CMK (cell line): ENCODE measurements around the gene LRP8.

ENCODE experiments used
- DNase-seq: peaks from one replicate; pipeline ENCODE4 v3.0.0-alpha.2; 2010; ENCODE audit warnings: low read depth

LRP8 gene

DNA sequence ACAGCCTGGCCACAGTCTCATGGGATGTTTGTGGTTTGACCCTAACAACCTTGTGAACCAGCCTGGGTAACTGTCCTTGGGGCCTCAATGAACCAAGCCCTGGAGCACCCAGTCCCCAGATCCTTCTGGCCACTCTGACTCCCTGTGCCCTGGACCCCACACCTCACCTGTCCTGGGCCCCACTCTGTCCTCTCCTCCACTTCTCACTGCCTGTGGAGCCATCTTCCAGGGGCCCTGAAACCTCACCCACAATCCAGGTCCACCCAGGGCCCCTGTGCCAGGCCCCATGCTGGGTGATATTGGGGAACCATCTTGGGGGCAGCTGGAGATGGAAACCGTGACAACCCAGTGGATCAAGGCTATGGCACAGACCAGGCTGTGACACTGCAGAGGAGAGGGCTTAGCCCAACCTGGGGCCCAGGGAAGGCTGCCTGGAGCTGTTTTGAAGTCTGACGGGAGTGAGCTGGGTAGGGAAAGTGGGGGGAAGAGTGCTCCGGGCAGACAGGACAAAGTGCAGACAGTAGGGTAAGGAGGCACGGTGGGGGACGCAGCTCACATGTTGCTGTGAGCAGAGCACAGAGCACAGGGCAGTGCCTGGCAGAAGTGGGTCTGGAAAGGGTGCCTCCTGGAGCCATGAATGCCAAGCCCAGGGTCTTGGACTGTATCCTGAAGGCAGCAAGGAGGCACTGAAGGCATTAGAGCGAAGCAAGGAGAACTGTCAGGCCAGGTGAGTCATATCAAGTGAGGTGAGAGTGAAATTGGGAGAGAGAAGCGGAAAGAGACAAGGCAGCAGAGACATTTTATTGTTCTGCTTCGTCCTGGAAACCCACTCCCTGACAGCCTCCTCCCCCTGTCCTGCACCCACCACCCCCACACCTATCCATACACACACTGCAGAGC is 12.1 kb upstream of the LRP8 start:
- no peak for DNase-seq

DNA sequence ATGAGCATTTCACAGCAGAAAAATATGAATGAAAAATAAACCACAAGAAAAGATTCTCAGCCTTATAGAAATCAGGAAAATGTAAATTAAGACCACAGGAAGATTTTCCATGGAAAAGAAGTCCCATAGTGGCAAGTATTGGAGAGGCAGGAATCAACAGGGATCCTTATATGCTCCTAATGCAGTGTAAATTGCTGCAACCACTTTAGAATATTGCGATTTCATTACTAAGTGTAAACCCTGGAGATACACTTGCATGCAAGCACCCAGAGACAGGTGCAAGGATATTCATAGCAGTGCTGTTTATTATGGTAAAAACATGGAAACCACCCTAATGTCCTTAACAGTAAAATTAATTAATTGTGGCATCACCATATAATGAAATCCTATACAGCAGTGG is 10.6 kb upstream of the LRP8 start:
- DNase-seq, result no peak

DNA sequence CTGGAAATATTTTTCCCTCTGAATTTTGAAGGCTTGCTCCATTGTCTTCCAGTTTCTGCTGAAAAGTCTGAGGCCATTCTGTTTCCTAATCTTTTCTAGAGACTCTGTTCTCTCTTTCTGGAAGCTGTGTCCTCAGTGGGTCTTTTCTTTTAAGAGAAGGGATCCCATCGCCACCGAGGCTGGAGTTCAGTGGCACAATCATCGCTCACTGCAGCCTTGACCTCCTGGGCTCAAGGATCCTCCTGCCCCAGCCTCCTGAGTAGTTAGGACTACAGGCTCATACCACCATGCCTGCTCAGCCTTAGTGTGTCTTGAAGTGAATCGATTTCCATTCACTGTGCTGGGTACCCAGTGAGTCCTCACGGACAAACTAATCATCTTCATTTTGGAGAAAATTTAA is 9.6 kb upstream of the LRP8 start:
- DNase-seq, result no peak

DNA sequence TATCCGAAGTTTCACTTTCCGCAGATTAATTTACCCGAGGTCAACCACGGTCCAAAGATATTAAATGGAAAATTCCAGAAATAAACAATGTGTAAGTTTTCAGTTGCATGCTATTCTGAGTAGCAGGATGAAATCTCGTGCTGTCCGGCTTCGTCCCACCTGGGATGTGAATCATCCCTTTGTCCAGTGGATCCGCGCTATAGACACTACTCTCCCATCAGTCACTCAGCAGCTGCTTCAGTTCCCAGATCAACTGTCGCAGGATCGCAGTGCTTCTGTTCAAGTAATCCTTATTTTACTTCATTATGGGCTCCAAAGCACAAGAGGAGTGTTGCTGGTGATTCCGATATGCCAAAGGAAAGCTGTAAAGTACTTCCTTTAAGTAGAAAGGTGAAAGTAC is 8.3 kb upstream of the LRP8 start:
- no peak for DNase-seq

DNA sequence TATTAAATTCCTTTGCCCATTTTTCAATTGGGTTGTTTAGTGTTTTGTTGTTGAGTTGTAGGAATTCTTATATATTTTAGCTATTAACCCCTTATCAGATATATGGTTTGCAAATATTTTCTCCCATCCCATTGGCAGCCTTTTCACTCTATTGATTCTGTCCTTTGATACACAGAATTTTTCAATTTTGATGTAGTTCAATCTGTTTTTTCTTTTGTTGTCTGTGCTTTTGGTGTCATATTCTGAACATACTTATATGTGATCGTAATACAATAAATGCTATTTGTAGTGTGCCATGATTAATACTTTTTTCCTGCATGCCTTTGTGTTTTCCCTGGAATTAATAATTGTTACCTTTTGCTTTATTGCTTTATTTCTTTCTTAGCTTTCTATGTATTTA is 7.8 kb upstream of the LRP8 start:
- DNase-seq, result no peak

DNA sequence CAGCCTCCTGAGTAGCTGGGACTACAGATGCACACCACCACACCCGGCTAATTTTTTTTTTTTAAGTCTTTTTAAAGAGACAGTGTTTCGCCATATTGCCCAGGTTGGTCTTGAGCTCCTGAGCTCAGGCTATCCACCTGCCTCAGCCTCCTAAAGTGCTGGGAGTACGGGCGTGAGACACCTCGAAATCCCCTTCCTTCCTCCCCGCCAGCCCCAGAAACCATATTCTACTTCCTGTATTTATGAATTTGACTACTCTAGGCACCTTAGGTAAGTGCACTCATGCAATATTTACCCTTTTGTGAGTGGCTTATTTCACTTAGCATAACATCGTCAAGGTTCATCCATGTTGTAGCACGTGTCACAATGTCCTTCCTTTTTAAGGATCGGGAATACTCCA is 6.9 kb upstream of the LRP8 start:
- DNase-seq, result no peak

DNA sequence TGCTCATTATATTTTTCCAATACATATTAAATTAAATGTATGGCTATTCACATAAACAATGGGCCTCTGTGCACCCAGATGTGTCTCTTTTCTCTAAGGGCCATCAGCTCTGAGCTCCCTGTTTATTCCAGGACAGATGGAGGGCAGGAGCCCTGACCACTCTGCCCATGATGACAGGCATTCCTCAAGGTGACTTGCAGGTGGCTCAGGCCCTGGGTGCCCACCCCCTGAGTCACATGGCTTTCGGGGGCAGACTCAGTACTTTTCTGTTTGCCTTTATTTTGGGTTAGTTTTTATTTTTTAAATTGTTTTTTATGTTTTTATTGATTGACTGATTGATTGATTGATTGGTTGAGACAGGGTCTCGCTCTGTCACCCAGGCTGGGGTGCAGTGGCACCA is 6.4 kb upstream of the LRP8 start:
- DNase-seq, result no peak

DNA sequence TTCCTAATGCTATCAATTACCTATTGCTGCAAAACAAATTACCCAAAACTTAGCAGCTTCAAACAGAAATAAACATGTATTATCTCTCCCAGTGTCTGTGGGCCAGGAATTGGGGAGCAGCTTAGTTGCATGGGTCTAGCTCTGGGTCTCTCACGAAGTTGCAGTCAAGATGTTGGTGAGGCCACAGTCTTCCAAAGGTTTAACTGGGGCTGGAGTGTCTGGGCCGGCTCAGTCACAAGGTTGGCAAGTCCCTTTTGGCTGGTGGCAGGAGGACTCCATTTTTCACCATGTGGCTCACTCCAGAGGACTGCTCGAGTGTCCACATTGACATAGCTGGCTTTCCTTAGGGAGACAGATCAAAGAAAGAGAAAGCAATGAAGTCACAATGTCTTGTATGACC is 5.0 kb upstream of the LRP8 start:
- no peak for DNase-seq

DNA sequence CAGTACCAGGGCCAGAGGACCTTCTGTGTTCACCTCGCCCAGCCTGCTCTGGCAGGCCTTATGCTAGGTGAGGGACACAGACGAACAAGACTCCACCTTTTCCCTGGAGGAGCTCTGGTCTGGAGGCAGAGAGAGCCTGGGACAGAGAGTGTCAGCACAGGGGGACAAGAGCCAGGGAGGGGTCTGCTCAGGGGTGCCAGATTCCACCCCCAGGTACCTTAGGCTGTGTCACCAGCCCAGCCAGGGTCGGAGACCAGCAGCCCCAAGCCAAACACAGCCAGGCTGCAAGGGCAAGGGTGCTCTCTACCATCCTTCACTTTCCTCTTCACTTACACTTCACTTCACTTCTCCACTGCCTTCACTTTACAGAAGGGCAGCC is 4.3 kb upstream of the LRP8 start:
- no peak for DNase-seq

DNA sequence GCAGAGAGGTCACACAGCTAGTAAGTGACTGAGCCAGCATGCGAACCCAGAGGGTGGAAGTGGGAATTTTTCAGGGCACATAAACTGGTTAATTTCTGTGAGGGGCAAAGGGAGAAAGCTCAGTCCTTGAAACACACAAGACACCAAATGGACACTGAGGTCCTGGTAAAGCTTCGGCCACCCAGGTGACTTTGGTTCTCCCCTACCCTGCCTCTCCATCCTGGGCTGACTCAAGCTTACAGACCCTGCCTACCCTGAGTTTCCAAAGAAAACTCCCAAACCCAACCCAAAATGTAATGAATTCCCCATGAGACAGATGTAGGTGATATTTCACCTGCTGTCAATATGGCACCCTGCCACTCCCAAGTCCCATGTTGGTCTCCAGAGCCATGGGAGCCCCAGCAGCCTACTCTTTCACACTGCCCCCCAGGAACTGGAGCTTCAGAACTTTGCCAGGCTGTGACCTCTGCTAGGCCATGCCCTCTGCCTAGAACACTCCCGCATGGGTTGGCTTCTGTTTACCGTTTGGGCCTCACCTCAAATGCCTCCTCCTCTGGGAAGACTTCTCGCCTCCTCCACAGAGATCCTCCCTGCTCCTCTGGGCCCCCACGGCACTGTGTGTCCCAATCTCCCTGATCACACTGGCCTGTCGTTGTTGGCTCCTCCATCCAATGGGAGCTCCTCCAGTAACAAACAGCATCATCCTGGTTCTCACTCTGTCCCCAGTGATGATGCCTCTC is 3.7 kb upstream of the LRP8 start:
- DNase-seq, result no peak

DNA sequence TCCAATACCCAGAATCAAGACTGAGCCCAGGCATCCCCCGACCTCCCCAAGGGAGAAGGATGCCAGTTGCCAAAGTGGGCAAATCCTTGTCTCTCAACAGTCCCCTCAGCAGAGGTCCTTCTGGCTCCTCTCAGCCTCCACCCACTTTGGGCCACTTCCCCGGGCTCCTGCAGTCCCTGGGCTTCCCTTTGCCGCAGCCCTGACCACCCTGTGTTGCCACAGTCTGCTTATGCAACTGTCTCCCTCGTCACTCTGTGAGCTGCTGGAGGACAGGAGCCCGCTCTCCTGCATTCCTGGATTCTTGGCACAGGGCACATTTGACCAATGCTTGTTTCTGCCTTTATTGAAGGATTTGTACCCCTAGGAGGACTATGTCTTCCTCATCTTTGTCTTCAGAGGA is 2.9 kb upstream of the LRP8 start:
- DNase-seq, result no peak

DNA sequence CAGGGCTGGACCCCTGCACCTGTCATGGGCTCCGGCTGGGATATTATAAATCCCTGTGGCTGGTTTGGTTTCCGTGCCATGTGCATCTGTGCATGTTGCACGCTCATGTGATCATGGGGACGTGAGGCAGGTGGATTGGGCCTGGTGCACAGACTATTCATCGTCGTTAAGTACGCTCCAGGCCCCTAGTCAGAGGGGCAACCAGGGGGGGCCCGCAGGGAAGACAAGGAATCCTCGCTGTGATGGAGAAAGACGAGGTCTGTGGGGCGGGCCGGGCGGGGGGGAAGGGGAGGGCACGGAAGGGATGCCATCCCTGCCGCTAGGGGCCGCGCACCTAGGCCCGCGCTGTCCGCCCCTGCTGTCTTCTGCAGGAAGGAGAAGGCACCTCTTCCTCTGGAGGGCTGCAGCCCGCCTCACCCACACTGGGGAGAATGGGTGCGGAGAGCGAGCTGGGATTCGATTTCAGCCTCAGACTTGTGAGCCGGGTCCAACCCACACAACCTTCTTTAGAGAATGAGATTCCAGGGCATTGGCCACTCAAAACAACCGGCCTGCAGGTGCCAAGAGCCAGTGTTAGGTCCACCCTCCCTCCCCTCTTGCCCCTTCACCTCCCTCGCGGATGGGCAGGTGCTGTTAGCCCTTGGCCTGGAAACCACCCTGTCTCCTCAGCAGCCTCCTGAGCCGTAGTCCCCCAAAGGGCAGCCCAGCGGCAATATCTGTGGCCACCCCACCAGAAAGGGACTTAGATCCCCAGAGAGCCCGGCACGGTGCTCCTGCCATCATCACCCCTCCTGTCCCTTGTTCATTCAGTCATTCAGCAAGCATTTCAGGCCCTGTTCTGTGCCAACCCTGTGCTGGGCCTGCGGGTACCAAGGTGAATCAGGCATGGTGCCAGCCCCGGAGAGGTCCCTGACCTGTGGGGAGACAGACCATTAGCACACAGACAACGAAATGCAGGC is 950 bp upstream of the LRP8 start:
- DNase-seq, result no peak

DNA sequence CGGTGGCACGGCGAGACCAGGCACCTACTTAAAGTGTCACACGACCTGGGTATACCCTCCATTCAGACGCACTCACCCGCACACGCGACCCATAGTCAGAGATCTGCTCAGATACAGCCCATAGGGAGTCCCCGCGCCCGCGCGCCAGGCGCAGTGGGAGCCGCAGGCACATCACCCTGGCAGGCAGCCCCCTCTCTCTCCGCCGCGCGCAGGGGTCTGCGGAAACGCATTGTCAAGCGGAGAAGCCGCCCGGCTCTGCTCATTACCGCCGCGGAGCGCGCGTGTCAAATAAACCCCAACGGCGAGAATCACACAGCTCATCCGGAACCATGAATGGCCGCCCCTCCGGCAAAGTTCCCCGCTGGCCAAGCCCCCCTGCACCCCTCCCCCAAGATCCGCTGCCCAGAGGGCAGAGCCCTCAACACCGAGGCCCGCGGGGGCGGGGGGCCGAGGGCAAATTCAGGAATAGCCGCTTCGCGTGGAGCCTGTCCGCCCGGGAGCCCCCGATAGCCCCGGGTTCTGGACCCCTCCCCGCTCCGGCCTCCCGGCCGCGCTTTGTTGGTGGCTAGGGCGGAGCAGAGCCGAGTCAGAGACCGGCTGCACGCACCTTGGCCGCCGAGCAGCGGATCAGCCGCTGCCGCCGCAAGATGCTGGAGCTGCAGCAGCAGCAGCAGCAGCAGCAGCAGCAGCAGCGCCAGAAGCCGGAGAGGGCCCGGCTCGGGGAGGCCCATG is 522 bp downstream of the LRP8 start:
- no peak for DNase-seq

DNA sequence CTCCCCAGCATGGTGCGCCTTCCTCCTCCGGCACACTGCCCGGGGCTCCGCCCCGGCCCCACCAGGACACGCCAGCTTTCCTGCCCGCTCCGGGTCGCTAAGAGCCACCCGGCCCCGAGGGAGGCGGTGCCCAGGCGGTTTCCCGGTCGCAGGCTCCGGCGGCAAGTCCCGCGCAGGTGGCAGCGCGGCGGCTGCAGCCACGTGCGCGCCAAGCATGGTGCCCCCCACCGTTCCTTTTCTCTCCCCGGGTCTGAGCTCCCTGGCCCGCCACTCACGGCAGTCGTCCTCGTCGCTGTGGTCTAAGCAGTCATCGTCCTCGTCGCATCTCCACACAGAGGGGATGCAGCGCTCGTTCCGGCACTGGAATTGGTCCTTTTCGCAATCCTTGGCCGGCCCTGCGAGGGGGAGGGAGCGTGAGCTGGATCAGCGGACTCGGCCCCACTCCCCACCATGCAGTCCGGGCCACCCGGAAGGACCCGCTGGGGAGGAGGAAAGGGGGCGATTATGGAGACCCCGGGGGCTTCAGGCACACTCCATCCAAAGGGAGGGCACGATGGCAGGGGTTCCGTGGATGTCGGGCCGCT is 1.2 kb downstream of the LRP8 start:
- DNase-seq, result no peak

DNA sequence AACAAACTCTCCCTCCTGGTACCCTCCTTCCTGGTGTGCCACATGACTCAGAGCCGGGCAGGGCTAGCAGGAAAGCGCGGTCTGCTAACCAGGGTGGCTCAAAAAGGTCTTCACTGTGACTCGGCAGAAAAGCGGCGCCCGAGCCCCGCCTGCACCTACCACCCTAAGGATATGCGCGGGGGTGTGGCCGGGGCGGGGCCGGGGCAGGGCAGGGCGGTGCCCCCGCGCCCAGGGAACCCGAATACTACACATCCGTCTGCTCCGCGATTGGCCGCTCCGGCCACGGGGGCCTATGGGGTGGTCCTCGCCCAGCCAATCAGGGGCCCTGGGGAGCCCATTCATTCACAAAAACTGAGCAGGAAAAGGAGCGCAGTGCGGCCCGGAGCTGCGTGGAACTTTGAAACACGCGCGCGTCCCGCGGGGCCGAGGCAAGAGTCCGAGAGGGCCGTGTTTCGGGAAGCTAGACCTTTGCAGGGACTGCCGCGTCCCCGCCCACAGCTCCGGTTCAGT is 1.7 kb downstream of the LRP8 start:
- peak; percentile 93 for DNase-seq

DNA sequence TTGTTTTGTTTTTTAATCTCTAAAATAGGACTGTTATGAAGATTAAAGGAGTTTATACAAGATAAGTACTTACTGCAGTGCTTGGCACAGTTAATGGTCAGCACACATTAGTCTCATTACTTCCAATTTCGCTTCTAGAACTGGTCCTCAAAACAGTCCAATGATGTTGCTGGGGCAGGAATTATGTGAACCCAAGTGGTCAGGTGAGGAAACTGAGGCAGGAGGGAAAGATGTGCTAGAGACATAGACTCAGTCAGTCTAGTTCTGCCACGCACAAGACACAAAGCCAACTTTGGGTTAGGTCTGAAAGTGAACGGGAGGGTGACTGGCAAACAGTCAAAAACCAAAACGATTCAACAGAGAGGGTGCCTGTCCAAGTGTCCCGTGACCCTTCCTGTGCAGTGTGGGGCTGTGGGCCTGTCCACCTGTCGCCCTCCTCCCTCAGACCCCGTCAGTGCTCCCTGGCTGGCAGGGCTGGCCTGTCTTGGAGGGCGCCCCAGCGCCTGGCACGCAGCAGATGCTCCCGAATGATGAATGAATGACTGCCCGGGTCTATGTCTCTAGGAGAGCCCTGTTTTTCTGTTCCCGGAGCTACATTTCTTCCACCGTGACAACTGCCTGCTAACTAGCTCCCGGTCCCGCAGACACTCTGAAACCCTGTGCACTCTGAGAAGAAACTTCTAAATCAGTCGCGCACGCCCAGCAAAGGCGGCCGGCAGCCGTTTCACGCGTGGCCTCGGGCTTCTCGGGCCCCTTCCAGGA is 2.4 kb downstream of the LRP8 start:
- DNase-seq, result no peak

DNA sequence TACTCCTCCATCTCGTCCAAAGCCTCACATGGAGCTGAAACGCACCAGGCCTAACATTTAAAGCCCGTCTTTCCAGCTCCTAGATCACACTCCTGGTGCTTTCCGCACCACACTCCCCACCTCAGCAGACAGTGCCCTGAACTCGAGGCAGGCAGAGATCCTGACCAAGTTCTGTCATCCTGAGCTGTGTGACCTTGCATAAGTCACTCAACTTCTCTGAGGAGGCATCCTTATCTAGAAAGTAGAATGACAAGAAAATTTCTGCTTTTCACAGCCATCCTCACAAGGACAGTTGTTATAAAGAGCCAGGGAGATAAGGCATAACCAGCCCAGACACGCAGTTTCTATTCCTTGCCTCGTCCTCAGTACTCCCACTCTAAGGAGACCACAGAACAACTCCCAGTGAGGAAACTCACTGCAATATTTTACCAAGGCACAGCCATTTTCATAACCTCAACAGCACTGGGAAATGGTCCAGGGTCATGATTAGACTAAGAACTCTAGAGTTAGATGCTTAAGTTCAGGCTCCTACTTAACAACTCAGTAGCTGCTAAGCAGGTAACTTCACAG is 3.1 kb downstream of the LRP8 start:
- no peak for DNase-seq

DNA sequence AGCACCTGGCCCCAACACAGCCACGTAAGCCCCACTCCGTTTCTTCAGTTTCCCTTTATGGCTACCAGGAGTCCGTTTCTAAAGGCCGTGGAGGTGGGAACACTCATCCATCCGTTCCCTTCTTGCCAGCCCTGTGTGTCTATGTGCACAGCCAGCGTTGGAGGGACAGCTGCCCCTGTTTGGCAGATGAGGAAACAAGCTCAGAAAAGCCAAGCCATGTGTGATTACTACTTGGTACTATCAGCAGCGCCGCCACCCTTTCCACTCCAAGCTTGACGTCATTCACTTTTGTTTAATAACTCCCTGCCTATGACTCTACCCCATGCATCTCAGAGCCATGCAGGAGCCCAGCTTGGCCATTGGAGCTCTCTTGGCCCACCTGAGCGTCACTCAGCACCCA is 3.5 kb downstream of the LRP8 start:
- DNase-seq, result no peak

DNA sequence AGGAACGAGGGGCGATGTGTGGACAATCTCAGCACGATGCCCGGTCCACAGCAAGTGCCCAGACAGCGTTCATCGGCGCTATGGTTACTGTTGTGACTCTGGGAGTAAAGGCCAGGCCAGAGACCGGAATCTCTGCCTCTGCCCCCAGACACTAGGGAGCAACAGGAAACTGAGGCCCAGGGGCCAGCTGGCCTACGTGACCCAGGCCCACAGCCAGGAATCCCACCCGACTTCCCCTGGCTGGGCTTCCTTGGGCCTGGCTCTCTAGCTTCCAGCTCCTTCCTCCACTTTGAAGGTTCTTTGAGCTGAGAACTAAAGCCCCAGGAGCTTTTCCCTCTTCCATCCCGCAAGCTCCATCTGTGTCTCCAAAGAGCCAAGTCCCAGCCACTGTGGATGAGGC is 4.6 kb downstream of the LRP8 start:
- no peak for DNase-seq
